ENCODE results near the gene NAALADL2.

GRCh38 chr3:175443682-175444081 lies 584.5 kb downstream of the NAALADL2 start:
- TF ChIP-seq CTCF (conservative IDR thresholded peaks at IDR 0.05 in 1 of 2, IDR thresholded peaks at IDR 0.05 in 1 of 2; ENCODE audit: extremely low read depth in 1 of 2, insufficient read depth in 1 of 2, low read depth in 1 of 2, low read length in 2 of 2), result no peak
- TF ChIP-seq EZH2 (IDR thresholded peaks at IDR 0.05; ENCODE audit: borderline replicate concordance, low read length), result no peak

Data from mammary epithelial cell (primary cell).